Rectal smooth muscle tissue (tissue), 1 donor: ENCODE measurements around the gene TEDC1.

ENCODE experiments used
- H3K27ac ChIP-seq: one replicate; pipeline ENCODE4 v1.7.0; 2013; ENCODE audit warnings: low read depth, low read length, inconsistent platforms
- H3K27me3 ChIP-seq: one replicate; pipeline ENCODE4 v1.7.0; 2013; ENCODE audit warnings: low read length; ENCODE audit not compliant: control insufficient read depth, insufficient read depth
- H3K36me3 ChIP-seq: one replicate; pipeline ENCODE4 v1.7.0; 2013; ENCODE audit warnings: low read length; ENCODE audit not compliant: control insufficient read depth, insufficient read depth
- H3K4me1 ChIP-seq: one replicate; pipeline ENCODE4 v1.7.0; 2013; ENCODE audit warnings: low read length; ENCODE audit not compliant: control insufficient read depth, insufficient read depth
- H3K4me3 ChIP-seq: one replicate; pipeline ENCODE4 v1.7.0; 2013; ENCODE audit warnings: low read length
- H3K9ac ChIP-seq: one replicate; pipeline ENCODE4 v1.7.0; 2013; ENCODE audit warnings: low read length

TEDC1 gene

DNA sequence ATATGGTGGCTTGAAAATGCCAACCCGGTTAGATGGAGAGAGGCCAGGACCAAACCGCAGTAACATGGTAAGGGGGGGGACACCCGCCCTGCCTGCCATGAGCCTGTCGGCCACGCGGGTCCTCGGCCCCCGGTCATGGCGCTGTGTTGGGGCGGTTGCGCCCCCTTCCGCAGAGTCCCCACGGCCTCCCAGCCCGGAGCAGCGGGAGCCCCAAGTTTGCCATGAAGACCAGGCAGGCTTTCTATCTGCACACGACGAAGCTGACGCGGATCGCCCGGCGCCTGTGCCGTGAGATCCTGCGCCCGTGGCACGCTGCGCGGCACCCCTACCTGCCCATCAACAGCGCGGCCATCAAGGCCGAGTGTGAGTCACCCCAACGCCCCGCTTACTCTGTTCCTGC, 26.5 kb upstream of the TEDC1 start:
- Histone ChIP-seq H3K4me1 (no peaks in the 10 kb centered on the region), H3K36me3 (peaks cover 13% of the 10 kb centered on the region), H3K9ac (no peak overlapping the region), H3K4me3 (no peak overlapping the region), H3K27ac (no peak overlapping the region), H3K27me3 (no peaks in the 10 kb centered on the region)

DNA sequence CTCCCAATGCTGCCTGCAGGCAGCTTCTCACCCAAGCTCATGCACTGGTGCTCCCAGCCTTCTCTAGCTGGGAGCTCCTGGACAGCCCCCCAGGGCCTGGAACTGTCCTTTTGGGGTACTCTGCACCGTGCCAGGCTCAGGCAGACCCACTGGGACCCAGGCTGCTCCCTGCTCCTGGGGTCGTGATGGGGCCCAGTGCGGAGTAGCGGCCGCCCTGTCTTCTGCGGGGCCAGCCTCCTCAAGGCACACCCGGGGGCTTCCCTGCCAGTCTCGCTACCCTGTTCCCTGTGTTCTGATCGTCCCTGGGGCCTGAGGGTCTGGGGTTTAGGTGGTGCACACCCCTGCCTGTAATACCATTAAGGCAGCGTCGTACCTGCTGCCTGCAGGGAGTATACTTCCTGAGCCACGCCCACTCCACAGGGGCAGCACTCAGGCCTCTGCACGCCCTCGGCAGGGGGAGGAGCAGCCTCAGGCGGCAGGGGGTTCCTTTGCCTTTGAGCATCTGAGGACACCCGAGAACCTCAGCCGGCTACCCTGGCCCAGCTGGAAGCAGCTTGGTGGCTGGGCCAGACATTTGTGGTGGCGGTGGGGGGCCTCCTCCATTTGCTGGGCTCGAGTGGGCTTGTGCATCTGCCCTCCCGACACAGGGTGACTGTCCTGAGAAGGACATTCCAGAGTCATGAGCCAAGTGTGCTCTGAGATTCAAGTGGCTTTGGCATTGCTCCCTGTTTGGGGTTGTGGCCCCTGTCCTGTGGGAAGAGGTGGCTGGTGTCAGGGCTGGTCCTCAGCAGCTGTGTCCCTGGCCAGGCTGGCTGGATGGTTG, 25.6 kb upstream of the TEDC1 start:
- Histone ChIP-seq H3K36me3 (peaks cover 13% of the 10 kb centered on the region), H3K9ac (no peak overlapping the region), H3K27me3 (no peaks in the 10 kb centered on the region), H3K4me1 (no peaks in the 10 kb centered on the region), H3K4me3 (no peak overlapping the region), H3K27ac (no peak overlapping the region)

DNA sequence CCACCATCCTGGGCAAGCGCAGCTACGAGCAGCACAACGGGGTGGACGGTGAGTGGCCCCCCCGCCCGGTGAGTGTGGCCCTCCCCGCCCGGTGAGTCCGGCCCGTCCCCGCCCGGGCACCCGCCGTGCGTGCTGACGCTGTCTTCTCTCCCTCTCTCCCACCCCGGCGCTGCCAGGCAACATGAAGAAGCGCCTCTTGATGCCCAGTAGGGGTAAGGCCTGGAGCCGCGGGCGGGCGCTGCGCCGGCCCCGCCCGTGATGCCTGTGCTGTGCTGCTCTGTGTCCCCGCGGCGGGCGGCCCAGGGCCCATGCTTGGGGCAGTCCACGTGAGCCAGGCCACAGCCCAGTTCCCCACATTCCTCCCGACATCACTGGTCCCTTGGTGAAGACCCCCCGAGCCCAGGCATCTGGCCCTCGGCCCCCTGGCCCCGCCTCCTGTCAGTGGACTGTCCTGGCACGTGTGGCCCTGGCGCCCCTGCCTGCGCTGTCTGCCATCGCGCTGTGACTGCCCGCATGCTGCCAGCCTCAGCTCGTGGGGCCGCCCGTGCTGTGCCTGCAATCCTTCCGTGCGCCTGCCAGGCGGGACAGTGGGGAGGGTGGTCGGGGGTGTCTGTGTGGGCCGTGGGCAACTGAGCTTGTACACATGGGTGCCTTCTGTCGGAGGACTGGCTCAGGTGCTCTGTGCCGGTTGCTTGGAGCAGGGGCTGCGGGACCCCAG, 24.4 kb upstream of the TEDC1 start:
- Histone ChIP-seq H3K27ac (no peak overlapping the region), H3K9ac (no peak overlapping the region), H3K36me3 (peaks cover 9% of the 10 kb centered on the region), H3K4me1 (no peaks in the 10 kb centered on the region), H3K27me3 (no peaks in the 10 kb centered on the region), H3K4me3 (no peak overlapping the region)

DNA sequence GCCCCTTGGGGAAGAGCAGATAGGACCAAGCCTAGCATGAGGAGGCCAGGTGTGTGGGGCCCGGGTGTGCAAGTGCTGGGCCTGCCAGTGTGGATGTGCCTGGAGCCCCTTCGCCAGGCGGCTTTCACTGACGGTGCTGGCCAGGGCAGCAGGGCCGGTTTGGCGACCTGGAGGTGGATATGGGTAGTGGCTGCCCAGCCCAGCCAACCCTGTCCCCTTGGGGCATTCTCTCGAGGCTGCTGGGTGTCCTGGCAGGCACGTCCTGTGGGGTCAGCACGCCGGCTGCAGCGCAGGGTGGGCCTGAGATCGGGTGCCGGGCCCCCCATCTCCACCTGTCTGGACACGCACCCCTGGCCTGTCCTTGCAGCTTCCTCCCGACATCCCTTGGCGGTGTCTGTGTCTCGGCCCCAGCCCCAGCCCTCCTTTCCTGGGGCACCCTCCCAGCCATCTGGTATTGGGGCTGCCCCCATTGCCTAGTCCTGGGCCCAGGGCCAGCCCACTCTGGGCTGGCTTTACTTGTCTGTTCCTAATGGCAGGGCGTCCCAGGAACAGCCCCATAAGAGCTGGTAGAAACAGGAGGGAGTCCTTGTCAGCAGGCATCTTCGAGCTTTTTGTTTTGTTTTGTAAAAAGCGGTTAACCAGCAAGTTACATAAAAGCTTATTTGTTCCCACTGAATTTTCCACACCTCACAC, 23.7 kb upstream of the TEDC1 start:
- H3K4me3 ChIP-seq = no peak overlapping the region
- H3K27me3 ChIP-seq = no peaks in the 10 kb centered on the region
- peaks cover 9% of the 10 kb centered on the region for H3K36me3 ChIP-seq
- no peak overlapping the region for H3K27ac ChIP-seq
- H3K4me1 ChIP-seq = no peaks in the 10 kb centered on the region
- no peak overlapping the region for H3K9ac ChIP-seq

DNA sequence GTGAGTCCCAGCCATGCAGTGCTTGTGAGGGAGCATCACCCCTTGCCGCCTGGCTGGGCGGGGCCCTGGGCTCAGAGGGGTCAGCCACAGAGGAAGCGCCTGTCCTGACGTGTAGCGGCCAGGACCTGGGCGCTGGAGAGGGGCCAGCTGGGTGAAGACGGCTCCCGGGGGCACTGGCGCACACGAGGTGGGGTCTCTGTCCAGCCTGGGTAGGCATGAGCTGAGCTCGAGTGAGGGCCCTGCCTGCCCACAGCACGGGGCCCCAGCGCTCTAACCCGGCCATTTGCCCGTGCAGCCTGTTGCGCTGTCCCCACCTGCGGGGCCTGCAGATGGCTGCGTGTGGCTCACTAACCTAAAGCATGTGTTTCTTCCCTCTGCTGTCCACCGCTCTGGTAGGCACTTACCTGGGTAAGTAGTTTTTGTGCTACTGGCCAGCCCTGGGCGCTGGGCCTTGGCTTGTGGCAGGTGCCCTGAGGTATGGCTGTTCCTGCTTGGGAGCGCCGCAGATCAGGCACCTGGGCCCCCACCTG, 23.0 kb upstream of the TEDC1 start:
- Histone ChIP-seq H3K9ac (no peak overlapping the region), H3K4me1 (no peaks in the 10 kb centered on the region), H3K36me3 (peaks cover 8% of the 10 kb centered on the region), H3K27me3 (no peaks in the 10 kb centered on the region), H3K4me3 (no peak overlapping the region), H3K27ac (no peak overlapping the region)

DNA sequence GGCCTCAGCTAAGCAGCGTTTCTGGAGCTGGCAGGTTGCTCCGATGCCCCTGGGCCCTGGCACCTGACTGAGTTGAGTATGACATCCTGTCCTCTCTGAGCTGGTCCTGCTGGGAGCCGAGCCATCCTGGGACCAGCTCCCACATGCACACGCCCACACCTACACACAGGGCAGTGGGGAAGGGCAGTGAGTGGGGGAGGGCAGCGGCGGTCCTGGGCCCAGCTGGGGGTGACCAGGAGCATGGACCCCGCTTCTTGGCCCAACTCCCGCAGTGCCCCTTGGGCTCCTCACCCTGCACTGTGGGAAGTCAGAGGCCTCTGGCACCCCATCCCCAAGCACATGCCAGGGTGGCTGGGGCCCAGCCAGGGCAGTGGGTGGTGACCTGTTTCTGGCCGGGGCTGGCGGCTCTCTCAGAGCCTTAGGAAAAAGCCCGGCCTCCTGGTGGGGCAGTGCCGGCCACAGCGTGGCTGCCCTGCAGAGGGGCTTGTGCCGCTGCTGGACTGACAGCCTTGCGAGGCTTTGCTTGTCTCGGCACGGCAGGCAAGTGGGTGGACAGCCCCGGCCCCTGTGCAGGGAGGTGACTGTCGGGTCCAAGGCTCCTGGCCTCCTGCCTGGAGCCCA, 22.3 kb upstream of the TEDC1 start:
- H3K9ac ChIP-seq = no peak overlapping the region
- H3K4me1 ChIP-seq = no peaks in the 10 kb centered on the region
- H3K27me3 ChIP-seq = no peaks in the 10 kb centered on the region
- H3K27ac ChIP-seq = no peak overlapping the region
- peaks cover 2% of the 10 kb centered on the region for H3K36me3 ChIP-seq
- no peak overlapping the region for H3K4me3 ChIP-seq

DNA sequence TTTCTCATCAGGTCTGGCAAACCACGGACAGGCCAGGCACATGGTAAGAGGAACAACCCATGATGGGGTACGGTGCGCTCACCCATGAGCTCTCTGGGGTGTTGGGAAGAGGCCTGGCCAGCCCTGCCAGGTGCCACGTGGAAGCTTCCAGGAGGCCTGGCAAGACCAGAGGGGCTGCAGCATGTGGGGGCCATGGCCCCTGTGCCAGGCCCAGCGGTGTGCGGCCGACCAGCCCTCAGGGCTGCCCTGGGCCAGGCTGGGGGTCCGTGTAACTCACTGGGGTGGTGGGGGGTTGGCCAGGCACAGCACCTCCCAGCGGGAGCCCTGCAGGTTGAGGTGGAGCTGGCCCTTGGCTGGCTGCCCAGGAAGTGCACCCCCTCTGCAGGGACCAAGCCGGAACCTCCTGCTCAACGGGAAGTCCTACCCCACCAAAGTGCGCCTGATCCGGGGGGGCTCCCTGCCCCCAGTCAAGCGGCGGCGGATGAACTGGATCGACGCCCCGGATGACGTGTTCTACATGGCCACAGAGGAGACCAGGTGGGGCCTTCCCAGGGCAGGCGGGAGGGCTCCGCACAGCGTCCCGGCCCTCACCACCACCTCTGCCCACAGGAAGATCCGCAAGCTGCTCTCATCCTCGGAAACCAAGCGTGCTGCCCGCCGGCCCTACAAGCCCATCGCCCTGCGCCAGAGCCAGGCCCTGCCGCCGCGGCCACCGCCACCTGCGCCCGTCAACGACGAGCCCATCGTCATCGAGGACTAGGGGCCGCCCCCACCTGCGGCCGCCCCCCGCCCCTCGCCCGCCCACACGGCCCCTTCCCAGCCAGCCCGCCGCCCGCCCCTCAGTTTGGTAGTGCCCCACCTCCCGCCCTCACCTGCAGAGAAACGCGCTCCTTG, 21.3 kb upstream of the TEDC1 start:
- H3K4me1 ChIP-seq = no peaks in the 10 kb centered on the region
- no peak overlapping the region for H3K9ac ChIP-seq
- peaks cover 2% of the 10 kb centered on the region for H3K36me3 ChIP-seq
- no peak overlapping the region for H3K4me3 ChIP-seq
- no peak overlapping the region for H3K27ac ChIP-seq
- H3K27me3 ChIP-seq = no peaks in the 10 kb centered on the region

DNA sequence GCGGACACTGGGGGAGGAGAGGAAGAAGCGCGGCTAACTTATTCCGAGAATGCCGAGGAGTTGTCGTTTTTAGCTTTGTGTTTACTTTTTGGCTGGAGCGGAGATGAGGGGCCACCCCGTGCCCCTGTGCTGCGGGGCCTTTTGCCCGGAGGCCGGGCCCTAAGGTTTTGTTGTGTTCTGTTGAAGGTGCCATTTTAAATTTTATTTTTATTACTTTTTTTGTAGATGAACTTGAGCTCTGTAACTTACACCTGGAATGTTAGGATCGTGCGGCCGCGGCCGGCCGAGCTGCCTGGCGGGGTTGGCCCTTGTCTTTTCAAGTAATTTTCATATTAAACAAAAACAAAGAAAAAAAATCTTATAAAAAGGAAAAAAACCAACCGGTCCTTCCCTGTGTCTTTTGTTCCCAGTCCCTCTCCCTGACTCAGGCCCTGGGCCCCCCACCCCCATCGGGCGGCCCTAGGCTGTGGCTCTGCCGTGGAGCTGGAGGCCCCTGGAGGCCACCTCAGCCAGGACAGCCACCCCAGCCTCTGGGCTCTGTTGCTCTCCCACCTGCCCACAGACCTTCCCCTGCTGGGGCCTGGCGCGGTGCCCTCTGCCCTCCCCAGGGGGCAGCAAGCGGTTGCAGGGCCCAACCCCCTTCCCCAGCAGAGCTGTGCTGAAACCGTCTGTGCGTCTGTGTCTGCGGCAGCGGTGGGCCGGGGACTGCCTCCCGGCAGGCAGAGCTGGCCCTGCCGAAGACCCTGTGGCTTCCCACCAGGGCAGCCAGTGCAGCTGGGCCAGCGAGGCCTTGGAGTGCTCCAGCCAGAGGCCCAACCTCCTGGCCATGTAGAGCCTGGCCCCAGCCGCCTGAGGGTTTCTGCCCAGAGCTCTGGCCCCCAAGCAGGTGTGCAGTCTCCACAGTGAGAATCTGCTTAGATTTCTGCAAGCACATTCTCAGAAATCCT, 20.4 kb upstream of the TEDC1 start:
- no peak overlapping the region for H3K9ac ChIP-seq
- H3K27ac ChIP-seq = no peak overlapping the region
- H3K36me3 ChIP-seq = peaks cover 2% of the 10 kb centered on the region
- no peak overlapping the region for H3K4me3 ChIP-seq
- peaks cover 3% of the 10 kb centered on the region for H3K27me3 ChIP-seq
- no peaks in the 10 kb centered on the region for H3K4me1 ChIP-seq

DNA sequence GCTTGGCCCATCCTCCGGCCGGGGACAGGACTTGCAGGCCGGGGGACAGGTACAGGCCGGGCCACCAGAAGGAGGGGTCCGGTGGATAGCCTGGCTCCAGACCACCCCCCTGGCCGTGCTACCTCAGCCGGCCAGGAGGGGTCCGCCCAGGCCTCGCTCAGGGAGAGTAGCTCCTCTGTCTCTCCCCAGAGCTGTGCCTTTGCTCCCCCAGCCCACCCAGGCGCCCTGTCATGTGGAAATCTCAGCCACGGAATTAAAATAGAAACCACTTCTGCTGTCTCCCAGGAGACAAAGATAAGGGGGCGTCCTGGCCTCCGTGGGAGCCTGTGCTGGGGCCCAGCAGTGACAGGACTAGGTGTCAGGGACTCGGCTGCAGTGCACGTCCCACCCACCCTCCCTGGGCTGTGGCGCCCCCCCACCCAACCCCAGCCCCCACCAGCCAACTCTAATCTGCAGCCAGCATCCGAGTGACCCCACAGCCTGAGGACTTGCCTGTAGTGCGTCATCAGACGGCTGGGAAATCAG, 19.7 kb upstream of the TEDC1 start:
- no peak overlapping the region for H3K27ac ChIP-seq
- no peak overlapping the region for H3K4me3 ChIP-seq
- H3K27me3 ChIP-seq = peaks cover 3% of the 10 kb centered on the region
- no peak overlapping the region for H3K9ac ChIP-seq
- H3K36me3 ChIP-seq = peaks cover 2% of the 10 kb centered on the region
- peaks cover 4% of the 10 kb centered on the region for H3K4me1 ChIP-seq

DNA sequence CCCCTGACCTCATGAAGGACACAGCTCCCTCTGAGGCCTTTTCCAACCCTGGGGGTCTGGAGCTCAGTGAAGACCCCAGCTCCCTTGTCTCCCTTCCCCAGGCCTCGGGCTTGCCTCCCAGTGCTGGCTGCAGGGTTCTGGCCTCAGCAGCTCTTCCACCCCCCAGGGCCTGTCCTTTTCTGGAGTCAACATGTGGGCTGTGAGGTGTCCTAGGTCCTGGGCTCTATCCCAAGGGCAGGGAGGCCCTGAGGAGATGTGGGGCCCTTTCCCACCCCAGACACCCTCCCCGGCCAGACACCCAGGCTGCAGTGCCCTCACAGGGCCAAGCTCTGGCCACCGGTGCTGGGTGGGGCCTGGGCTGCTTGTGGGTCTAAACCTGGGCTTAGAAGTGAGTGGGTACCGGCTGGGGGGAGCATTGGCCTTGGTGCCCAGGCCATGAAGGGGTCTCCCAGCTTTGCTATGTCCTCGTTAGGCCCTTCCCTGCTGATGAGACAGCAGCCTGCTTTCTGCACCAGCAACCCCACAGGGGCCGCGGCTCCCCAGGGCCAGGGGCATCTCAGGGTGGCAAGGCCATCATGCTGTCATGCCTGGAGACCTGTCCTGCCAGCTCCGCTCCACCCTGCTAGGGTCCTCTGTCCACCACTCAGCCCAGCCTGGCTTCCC, 19.1 kb upstream of the TEDC1 start:
- H3K4me3 ChIP-seq = no peak overlapping the region
- peaks cover 2% of the 10 kb centered on the region for H3K36me3 ChIP-seq
- peaks cover 6% of the 10 kb centered on the region for H3K27me3 ChIP-seq
- H3K4me1 ChIP-seq = peaks cover 5% of the 10 kb centered on the region
- no peak overlapping the region for H3K27ac ChIP-seq
- H3K9ac ChIP-seq = no peak overlapping the region
